Measurements from ENCODE around the gene SERINC4.

SERINC4 gene

GRCh38 chr15:43789409-43789808 lies 10.6 kb downstream of the SERINC4 start:
- no peak for DNase-seq (ENCODE audit: low read depth)
- no peak overlapping the region for H3K4me3 ChIP-seq (ENCODE audit: low read depth, low read length)
- TF ChIP-seq, protein P1, sequence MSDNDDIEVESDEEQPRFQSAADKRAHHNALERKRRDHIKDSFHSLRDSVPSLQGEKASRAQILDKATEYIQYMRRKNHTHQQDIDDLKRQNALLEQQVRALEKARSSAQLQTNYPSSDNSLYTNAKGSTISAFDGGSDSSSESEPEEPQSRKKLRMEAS (IDR thresholded peaks at IDR 0.05; ENCODE audit: low read depth, low read length), result no peak
- TF ChIP-seq MYC (IDR thresholded peaks at IDR 0.05; ENCODE audit: low read depth, low read length) (no peak), POLR2A (IDR thresholded peaks at IDR 0.05; ENCODE audit: extremely low read depth, insufficient read length) (no peak), CTCF (IDR thresholded peaks at IDR 0.05; ENCODE audit: low read depth, low read length) (no peak)

DNA sequence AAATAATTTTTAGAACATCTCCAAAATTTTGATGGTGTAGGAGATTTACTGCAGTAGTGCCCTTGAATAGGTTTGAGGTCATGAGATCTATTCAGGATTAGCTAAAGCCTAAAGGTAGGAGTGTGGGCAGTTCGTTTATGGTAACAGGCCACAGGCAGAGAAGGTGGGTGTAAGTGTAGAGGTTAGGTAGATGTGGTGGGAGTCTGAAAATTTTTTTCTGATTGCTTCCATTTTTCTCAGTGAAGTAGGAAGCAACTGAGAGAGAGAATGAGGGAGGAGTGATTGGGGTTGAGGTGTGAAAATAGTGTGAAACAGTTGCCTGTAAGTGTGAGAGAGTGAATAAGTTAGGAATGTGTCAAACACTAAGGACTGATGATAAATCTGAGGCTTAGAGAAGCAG lies 21.0 kb downstream of the SERINC4 start:
- no peak overlapping the region for H3K4me3 ChIP-seq (ENCODE audit: low read depth, low read length)
- no peak for DNase-seq (ENCODE audit: low read depth)
- TF ChIP-seq, protein P1 (IDR thresholded peaks at IDR 0.05; ENCODE audit: low read depth, low read length), result no peak
- TF ChIP-seq MYC (IDR thresholded peaks at IDR 0.05; ENCODE audit: low read depth, low read length) (no peak), POLR2A (IDR thresholded peaks at IDR 0.05; ENCODE audit: extremely low read depth, insufficient read length) (no peak), CTCF (IDR thresholded peaks at IDR 0.05; ENCODE audit: low read depth, low read length) (no peak)

- H3K4me3 ChIP-seq (ENCODE audit: low read depth, low read length), result peak overlapping the region; percentile 74
- TF ChIP-seq POLR2A (IDR thresholded peaks at IDR 0.05; ENCODE audit: extremely low read depth, insufficient read length) (peak; percentile 46), MYC (IDR thresholded peaks at IDR 0.05; ENCODE audit: low read depth, low read length) (peak; percentile 91), CTCF (IDR thresholded peaks at IDR 0.05; ENCODE audit: low read depth, low read length) (peak; percentile 50)
- TF ChIP-seq, protein P1 (IDR thresholded peaks at IDR 0.05; ENCODE audit: low read depth, low read length), result peak; percentile 90
- DNase-seq (ENCODE audit: low read depth), result peak; percentile 86
These were observed 22.6 kb downstream of the SERINC4 start for GRCh38 chr15:43777267-43777914.

DNA sequence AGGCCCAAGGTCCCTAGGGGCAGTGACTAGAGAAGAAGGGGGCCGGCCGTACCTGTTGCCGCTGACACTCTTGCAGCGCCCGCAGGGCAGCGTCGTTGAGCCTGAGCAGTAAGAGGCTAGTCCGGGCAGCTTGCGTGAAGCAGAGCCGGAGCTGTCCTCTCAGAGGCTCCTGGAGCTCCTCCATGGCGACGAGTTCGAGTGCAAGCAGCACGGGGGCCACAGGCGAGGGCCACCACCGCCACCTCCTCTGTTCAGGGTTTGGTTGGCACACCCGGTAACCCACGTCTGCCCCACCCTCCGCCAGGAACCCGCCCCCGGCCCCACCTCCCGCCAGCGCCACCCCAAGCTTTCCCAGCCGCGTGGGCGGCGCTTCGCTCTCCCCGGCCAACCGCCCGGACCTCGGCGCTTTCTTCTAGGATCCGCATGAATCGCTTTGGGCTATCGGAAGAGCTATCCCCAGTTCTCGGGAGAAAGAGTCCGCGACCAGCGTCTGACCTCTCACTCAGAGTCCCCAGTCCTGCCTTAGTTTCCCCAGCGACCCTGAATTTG lies 23.2 kb downstream of the SERINC4 start, which contains the start of gene ELL3:
TSS of gene ELL3 (minus strand) at position 249 of the 549 bp plus-strand sequence. CDS start at position 184, 65 bp downstream.
- peak; percentile 89 for DNase-seq (ENCODE audit: low read depth)
- TF ChIP-seq, protein P1 (IDR thresholded peaks at IDR 0.05; ENCODE audit: low read depth, low read length), result peak; percentile 15; the same call in 1 of the 2 replicates
- TF ChIP-seq MYC (IDR thresholded peaks at IDR 0.05; ENCODE audit: low read depth, low read length) (peak; percentile 13; the same call in 1 of the 2 replicates), CTCF (IDR thresholded peaks at IDR 0.05; ENCODE audit: low read depth, low read length) (no peak), POLR2A (IDR thresholded peaks at IDR 0.05; ENCODE audit: extremely low read depth, insufficient read length) (peak; percentile 65)
- H3K4me3 ChIP-seq (ENCODE audit: low read depth, low read length), result peak within 1 kb of the TSS; percentile 74

- peak; percentile 87 for DNase-seq (ENCODE audit: low read depth)
- H3K4me3 ChIP-seq (ENCODE audit: low read depth, low read length), result peak overlapping the region; percentile 74
These were observed 23.8 kb downstream of the SERINC4 start for GRCh38 chr15:43776101-43776717.

More at GRCh38 chr15:43776101-43776717, 23.8 kb downstream of the SERINC4 start:
- TF ChIP-seq MYC (IDR thresholded peaks at IDR 0.05; ENCODE audit: low read depth, low read length), result peak; percentile 58
- TF ChIP-seq, protein P1 (IDR thresholded peaks at IDR 0.05; ENCODE audit: low read depth, low read length), result peak; percentile 40; the same call in 1 of the 2 replicates
- TF ChIP-seq POLR2A (IDR thresholded peaks at IDR 0.05; ENCODE audit: extremely low read depth, insufficient read length), result no peak
- no peak for TF ChIP-seq CTCF (IDR thresholded peaks at IDR 0.05; ENCODE audit: low read depth, low read length)
